ENCODE measurements around the gene RAB33A. TPM values are rescaled to one million over a fixed set of nuclear protein-coding genes. Genes with fewer than 3 reads are reported as not detected.

The RAB33A gene
- total and polyA plus RNA-seq, 2 donors (not counting 1 experiment from before 2014, with no cell fraction given): 2.4 to 5.4 TPM

- Histone ChIP-seq H3K27ac (ENCODE audit: low read length in 2 of 2) (no peak overlapping the region), H3K4me3 (ENCODE audit: control extremely low read depth in 1 of 5, extremely low read depth in 1 of 5, insufficient read depth in 1 of 5, low read depth in 2 of 5, low read length in 4 of 5) (no peak overlapping the region), H3K4me1 (ENCODE audit: control insufficient read depth in 2 of 2, insufficient read depth in 2 of 2, low read length in 2 of 2) (no peaks in the 10 kb centered on the region), H3K9ac (ENCODE audit: low read length) (no peak overlapping the region), H3K79me2 (ENCODE audit: control insufficient read depth, insufficient read depth, low read length) (no peaks in the 10 kb centered on the region), H3K4me2 (replicated peaks; ENCODE audit: low read depth, low read length, poor library complexity, severe bottlenecking) (no peak overlapping the region), H3K36me3 (replicated peaks in 1 of 2; ENCODE audit: control extremely low read depth in 1 of 2, control insufficient read depth in 1 of 2, extremely low read depth in 1 of 2, insufficient read depth in 2 of 2, low read length in 1 of 2) (peaks cover 2 to 48% of the 10 kb centered on the region in 2 experiments), H3K27me3 (replicated peaks in 1 of 4; ENCODE audit: control extremely low read depth in 1 of 4, control insufficient read depth in 3 of 4, insufficient read depth in 4 of 4, low read length in 3 of 4) (no peaks in the 10 kb centered on the region), H3K9me3 (ENCODE audit: control extremely low read depth in 1 of 3, control insufficient read depth in 2 of 3, insufficient read depth in 1 of 3, low read length in 2 of 3) (no peaks in the 10 kb centered on the region), H2AFZ (ENCODE audit: insufficient read depth, low read depth, low read length, poor library complexity, severe bottlenecking) (no peak overlapping the region), H4K20me1 (ENCODE audit: control insufficient read depth, insufficient read depth, low read length, poor library complexity, severe bottlenecking) (no peaks in the 10 kb centered on the region)
- Mint-ChIP-seq H3K27ac (no peak overlapping the region), H3K27me3 (no peaks in the 10 kb centered on the region), H3K4me3 (no peak overlapping the region), H3K9me3 (ENCODE audit: insufficient read depth) (no peaks in the 10 kb centered on the region), H3K4me1 (no peaks in the 10 kb centered on the region)
- TF ChIP-seq EZH2 (IDR thresholded peaks at IDR 0.05; ENCODE audit: borderline replicate concordance, insufficient read depth, low read depth, low read length, poor library complexity, severe bottlenecking): no peak
- no peak for TF ChIP-seq CTCF (IDR thresholded peaks at IDR 0.05)
- CTCF ChIA-PET: no interaction called here
- DNase-seq (no peak), ATAC-seq (ENCODE audit: low read depth) (no peak)
- 97% methylated on average over 6 of the region's 8 CpGs for WGBS (ENCODE audit: insufficient coverage)
- intact Hi-C loops (cut with micrococcal nuclease): no loop called here
- POLR2A ChIA-PET: no interaction called here
Measured at GRCh38 chrX:130136961-130137360, 34.8 kb upstream of the RAB33A start.

GRCh38 chrX:130139474-130140201, 32.1 kb upstream of the RAB33A start:
- Mint-ChIP-seq H3K4me1 (no peaks in the 10 kb centered on the region), H3K27ac (no peak overlapping the region), H3K27me3 (no peaks in the 10 kb centered on the region), H3K9me3 (ENCODE audit: insufficient read depth) (no peaks in the 10 kb centered on the region), H3K4me3 (no peak overlapping the region)
- no peak overlapping the region for H3K4me3 ChIP-seq (ENCODE audit: control extremely low read depth in 1 of 5, extremely low read depth in 1 of 5, insufficient read depth in 1 of 5, low read depth in 2 of 5, low read length in 4 of 5)
- H3K27me3 ChIP-seq (replicated peaks in 1 of 4; ENCODE audit: control extremely low read depth in 1 of 4, control insufficient read depth in 3 of 4, insufficient read depth in 4 of 4, low read length in 3 of 4): no peaks in the 10 kb centered on the region
- no peak overlapping the region for H3K27ac ChIP-seq (ENCODE audit: low read length in 2 of 2)
- ChIA-PET POLR2A (no interaction called here), CTCF (interaction anchor here (0.7 to 1.5 kb wide), 3 partner anchors 18 to 60 kb away, joined by 3 to 5 read pairs (median 3); partner anchors contain the start of gene AIFM1)
- peaks cover 0 to 51% of the 10 kb centered on the region in 2 experiments for H3K36me3 ChIP-seq (replicated peaks in 1 of 2; ENCODE audit: control extremely low read depth in 1 of 2, control insufficient read depth in 1 of 2, extremely low read depth in 1 of 2, insufficient read depth in 2 of 2, low read length in 1 of 2)
- H2AFZ ChIP-seq (ENCODE audit: insufficient read depth, low read depth, low read length, poor library complexity, severe bottlenecking): no peak overlapping the region
- no peaks in the 10 kb centered on the region for H3K79me2 ChIP-seq (ENCODE audit: control insufficient read depth, insufficient read depth, low read length)
- no peak overlapping the region for H3K4me2 ChIP-seq (replicated peaks; ENCODE audit: low read depth, low read length, poor library complexity, severe bottlenecking)
- TF ChIP-seq CTCF (IDR thresholded peaks at IDR 0.05) (no peak), EZH2 (IDR thresholded peaks at IDR 0.05; ENCODE audit: borderline replicate concordance, insufficient read depth, low read depth, low read length, poor library complexity, severe bottlenecking) (no peak)
- no peaks in the 10 kb centered on the region for H4K20me1 ChIP-seq (ENCODE audit: control insufficient read depth, insufficient read depth, low read length, poor library complexity, severe bottlenecking)
- ATAC-seq (ENCODE audit: low read depth) (no peak), DNase-seq (no peak)
- no peaks in the 10 kb centered on the region for H3K4me1 ChIP-seq (ENCODE audit: control insufficient read depth in 2 of 2, insufficient read depth in 2 of 2, low read length in 2 of 2)
- intact Hi-C loops (cut with micrococcal nuclease): no loop called here
- no peak overlapping the region for H3K9ac ChIP-seq (ENCODE audit: low read length)
- WGBS (ENCODE audit: insufficient coverage): 100% methylated on average over 1 of the region's 3 CpGs
- no peaks in the 10 kb centered on the region for H3K9me3 ChIP-seq (ENCODE audit: control extremely low read depth in 1 of 3, control insufficient read depth in 2 of 3, insufficient read depth in 1 of 3, low read length in 2 of 3)
